ENCODE results near the gene USP48.

The USP48 gene

DNA sequence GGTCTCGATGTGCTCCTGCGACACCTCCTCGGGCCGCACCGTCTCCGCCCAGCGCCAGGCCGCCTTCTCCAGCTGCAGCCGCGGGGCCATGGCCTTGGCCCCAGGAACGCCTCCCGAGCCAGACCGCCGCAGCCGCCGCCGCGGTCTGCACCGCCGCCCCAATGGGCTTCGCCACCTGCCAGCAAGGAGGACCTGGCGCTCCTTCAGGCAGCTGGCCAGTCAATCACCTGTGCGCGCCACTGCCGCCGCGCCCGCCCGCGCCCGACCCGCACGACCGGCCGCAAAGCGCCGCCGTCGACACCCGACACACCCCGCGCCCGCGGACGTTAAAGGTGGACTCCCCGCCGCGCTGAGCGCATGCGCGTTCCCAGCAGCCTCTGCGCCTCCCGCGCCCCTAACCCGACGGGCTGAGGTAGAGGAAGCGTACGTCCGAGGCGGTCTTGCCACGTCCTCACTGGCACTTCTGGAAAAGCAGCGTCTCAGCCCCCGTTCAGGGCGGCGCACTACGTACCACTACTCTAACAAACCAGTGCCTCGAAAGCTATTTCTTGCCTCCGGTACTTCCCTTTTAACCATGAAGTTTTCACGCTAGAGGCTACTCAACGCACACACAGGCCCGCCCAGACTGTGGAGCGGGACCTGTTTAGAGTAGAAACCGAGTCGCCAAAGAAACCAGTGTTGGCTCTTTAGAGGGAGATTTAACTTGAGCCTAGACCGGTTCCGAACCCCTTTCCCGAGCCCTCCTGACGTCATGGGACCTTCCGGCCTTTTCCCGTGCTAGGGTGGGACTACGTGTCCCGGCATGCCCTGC, at the start of gene USP48 (continued):
- TF ChIP-seq GLI2 (tag by site-specific recombination; IDR thresholded peaks at IDR 0.05; ENCODE audit: borderline replicate concordance, low read depth) (no peak), RBAK (tag by site-specific recombination; IDR thresholded peaks at IDR 0.05) (no peak), ZFP69B (tag by site-specific recombination; IDR thresholded peaks at IDR 0.05) (peak; percentile 41), ZNF571 (tag by site-specific recombination; IDR thresholded peaks at IDR 0.05) (no peak), YY1 (tag by site-specific recombination; IDR thresholded peaks at IDR 0.05) (peak; percentile 44), ZNF391 (tag by site-specific recombination; IDR thresholded peaks at IDR 0.05; ENCODE audit: borderline replicate concordance, low read depth) (peak; percentile 90), GLIS2 (tag by site-specific recombination; IDR thresholded peaks at IDR 0.05) (peak; percentile 7; the same call in 1 of the 2 replicates), ZNF777 (tag by site-specific recombination; IDR thresholded peaks at IDR 0.05; ENCODE audit: borderline replicate concordance) (no peak; the same call in 1 of the 2 replicates), ZSCAN30 (tag by site-specific recombination; IDR thresholded peaks at IDR 0.05) (peak; percentile 32; the same call in 1 of the 2 replicates), ZFP37 (tag by site-specific recombination; IDR thresholded peaks at IDR 0.05) (peak; percentile 78; the same call in 1 of the 2 replicates), ZNF223 (tag by site-specific recombination; IDR thresholded peaks at IDR 0.05) (no peak), ZNF621 (tag by site-specific recombination; IDR thresholded peaks at IDR 0.05) (no peak), ZNF791 (tag by site-specific recombination; IDR thresholded peaks at IDR 0.05) (no peak)
- TF ChIP-seq, protein P1, sequence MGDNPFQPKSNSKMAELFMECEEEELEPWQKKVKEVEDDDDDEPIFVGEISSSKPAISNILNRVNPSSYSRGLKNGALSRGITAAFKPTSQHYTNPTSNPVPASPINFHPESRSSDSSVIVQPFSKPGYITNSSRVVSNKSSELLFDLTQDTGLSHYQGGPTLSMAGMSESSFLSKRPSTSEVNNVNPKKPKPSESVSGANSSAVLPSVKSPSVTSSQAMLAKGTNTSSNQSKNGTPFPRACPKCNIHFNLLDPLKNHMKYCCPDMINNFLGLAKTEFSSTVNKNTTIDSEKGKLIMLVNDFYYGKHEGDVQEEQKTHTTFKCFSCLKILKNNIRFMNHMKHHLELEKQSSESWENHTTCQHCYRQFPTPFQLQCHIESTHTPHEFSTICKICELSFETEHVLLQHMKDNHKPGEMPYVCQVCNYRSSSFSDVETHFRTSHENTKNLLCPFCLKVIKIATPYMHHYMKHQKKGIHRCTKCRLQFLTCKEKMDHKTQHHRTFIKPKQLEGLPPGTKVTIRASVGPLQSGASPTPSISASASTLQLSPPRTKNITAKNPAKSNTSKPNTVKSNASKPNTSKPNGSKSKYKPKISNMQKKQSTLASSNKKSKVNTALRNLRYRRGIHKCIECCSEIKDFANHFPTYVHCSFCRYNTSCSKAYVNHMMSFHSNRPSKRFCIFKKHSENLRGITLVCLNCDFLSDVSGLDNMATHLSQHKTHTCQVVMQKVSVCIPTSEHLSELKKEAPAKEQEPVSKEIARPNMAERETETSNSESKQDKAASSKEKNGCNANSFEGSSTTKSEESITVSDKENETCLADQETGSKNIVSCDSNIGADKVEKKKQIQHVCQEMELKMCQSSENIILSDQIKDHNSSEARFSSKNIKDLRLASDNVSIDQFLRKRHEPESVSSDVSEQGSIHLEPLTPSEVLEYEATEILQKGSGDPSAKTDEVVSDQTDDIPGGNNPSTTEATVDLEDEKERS (tag by site-specific recombination; IDR thresholded peaks at IDR 0.05): no peak
- TF ChIP-seq, protein P2, sequence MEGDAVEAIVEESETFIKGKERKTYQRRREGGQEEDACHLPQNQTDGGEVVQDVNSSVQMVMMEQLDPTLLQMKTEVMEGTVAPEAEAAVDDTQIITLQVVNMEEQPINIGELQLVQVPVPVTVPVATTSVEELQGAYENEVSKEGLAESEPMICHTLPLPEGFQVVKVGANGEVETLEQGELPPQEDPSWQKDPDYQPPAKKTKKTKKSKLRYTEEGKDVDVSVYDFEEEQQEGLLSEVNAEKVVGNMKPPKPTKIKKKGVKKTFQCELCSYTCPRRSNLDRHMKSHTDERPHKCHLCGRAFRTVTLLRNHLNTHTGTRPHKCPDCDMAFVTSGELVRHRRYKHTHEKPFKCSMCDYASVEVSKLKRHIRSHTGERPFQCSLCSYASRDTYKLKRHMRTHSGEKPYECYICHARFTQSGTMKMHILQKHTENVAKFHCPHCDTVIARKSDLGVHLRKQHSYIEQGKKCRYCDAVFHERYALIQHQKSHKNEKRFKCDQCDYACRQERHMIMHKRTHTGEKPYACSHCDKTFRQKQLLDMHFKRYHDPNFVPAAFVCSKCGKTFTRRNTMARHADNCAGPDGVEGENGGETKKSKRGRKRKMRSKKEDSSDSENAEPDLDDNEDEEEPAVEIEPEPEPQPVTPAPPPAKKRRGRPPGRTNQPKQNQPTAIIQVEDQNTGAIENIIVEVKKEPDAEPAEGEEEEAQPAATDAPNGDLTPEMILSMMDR (tag by site-specific recombination; IDR thresholded peaks at IDR 0.05): no peak; the same call in 1 of the 2 replicates
- TF ChIP-seq, protein P3, sequence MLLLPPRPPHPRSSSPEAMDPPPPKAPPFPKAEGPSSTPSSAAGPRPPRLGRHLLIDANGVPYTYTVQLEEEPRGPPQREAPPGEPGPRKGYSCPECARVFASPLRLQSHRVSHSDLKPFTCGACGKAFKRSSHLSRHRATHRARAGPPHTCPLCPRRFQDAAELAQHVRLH (tag by site-specific recombination; IDR thresholded peaks at IDR 0.05): peak; percentile 85
- TF ChIP-seq, protein P4, sequence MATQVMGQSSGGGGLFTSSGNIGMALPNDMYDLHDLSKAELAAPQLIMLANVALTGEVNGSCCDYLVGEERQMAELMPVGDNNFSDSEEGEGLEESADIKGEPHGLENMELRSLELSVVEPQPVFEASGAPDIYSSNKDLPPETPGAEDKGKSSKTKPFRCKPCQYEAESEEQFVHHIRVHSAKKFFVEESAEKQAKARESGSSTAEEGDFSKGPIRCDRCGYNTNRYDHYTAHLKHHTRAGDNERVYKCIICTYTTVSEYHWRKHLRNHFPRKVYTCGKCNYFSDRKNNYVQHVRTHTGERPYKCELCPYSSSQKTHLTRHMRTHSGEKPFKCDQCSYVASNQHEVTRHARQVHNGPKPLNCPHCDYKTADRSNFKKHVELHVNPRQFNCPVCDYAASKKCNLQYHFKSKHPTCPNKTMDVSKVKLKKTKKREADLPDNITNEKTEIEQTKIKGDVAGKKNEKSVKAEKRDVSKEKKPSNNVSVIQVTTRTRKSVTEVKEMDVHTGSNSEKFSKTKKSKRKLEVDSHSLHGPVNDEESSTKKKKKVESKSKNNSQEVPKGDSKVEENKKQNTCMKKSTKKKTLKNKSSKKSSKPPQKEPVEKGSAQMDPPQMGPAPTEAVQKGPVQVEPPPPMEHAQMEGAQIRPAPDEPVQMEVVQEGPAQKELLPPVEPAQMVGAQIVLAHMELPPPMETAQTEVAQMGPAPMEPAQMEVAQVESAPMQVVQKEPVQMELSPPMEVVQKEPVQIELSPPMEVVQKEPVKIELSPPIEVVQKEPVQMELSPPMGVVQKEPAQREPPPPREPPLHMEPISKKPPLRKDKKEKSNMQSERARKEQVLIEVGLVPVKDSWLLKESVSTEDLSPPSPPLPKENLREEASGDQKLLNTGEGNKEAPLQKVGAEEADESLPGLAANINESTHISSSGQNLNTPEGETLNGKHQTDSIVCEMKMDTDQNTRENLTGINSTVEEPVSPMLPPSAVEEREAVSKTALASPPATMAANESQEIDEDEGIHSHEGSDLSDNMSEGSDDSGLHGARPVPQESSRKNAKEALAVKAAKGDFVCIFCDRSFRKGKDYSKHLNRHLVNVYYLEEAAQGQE (tag by site-specific recombination; IDR thresholded peaks at IDR 0.05): 0 out of 2 replicates have a peak, but pooled peaks have one; percentile 6

DNA sequence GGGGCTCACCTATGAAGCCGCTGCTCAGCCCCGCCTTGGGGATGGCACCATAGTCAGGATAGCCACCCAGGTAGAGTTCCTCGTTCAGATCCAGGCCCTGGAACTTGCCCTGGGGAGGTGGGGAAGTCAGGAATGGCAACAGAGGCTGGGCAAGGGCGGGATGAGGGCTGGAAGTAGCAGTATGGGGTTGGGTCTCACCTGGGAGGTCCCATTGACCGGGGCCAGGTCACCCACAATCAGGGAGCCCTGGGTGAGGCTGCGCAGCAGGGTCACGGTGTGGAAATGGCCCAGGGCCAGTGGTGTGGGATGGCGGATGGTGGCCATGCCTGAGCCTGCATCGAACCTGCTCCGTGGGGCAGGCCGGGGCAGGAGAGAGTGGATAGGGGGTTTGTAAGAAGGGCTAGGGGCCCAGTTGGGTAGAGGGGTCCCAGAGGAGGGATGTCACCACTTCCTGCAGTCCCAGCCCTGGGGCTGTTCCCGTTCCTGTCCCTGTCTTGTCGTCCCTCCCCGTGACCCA, 48.6 kb upstream of the USP48 start:
- CTCF ChIA-PET: no interaction called here
- H3K4me1 ChIP-seq (ENCODE audit: control insufficient read depth, insufficient read depth, low read length): no peaks in the 10 kb centered on the region
- TF ChIP-seq, protein P5, sequence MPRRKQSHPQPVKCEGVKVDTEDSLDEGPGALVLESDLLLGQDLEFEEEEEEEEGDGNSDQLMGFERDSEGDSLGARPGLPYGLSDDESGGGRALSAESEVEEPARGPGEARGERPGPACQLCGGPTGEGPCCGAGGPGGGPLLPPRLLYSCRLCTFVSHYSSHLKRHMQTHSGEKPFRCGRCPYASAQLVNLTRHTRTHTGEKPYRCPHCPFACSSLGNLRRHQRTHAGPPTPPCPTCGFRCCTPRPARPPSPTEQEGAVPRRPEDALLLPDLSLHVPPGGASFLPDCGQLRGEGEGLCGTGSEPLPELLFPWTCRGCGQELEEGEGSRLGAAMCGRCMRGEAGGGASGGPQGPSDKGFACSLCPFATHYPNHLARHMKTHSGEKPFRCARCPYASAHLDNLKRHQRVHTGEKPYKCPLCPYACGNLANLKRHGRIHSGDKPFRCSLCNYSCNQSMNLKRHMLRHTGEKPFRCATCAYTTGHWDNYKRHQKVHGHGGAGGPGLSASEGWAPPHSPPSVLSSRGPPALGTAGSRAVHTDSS (tag by site-specific recombination; IDR thresholded peaks at IDR 0.05): no peak
- TF ChIP-seq, protein P6, sequence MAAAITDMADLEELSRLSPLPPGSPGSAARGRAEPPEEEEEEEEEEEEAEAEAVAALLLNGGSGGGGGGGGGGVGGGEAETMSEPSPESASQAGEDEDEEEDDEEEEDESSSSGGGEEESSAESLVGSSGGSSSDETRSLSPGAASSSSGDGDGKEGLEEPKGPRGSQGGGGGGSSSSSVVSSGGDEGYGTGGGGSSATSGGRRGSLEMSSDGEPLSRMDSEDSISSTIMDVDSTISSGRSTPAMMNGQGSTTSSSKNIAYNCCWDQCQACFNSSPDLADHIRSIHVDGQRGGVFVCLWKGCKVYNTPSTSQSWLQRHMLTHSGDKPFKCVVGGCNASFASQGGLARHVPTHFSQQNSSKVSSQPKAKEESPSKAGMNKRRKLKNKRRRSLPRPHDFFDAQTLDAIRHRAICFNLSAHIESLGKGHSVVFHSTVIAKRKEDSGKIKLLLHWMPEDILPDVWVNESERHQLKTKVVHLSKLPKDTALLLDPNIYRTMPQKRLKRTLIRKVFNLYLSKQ (tag by site-specific recombination; IDR thresholded peaks at IDR 0.05; ENCODE audit: borderline replicate concordance): no peak
- TF ChIP-seq, protein P7, sequence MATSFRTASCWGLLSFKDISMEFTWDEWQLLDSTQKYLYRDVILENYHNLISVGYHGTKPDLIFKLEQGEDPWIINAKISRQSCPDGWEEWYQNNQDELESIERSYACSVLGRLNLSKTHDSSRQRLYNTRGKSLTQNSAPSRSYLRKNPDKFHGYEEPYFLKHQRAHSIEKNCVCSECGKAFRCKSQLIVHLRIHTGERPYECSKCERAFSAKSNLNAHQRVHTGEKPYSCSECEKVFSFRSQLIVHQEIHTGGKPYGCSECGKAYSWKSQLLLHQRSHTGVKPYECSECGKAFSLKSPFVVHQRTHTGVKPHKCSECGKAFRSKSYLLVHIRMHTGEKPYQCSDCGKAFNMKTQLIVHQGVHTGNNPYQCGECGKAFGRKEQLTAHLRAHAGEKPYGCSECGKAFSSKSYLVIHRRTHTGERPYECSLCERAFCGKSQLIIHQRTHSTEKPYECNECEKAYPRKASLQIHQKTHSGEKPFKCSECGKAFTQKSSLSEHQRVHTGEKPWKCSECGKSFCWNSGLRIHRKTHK (tag by site-specific recombination; IDR thresholded peaks at IDR 0.05): no peak

More for the DNA sequence above, 48.6 kb upstream of the USP48 start:
- POLR2A ChIA-PET: no interaction called here
- H3K36me3 ChIP-seq (ENCODE audit: control insufficient read depth in 2 of 2, insufficient read depth in 1 of 2, low read length in 2 of 2): peaks cover 0 to 76% of the 10 kb centered on the region in 2 experiments; a peak in 1 of 3 replicates
- no peak overlapping the region for H3K4me3 ChIP-seq (ENCODE audit: low read depth, low read length)
- H3K27ac ChIP-seq (ENCODE audit: extremely low read depth, low read depth, low read length): no peak overlapping the region
- H3K9me3 ChIP-seq (ENCODE audit: control insufficient read depth, insufficient read depth, low read depth, low read length): no peaks in the 10 kb centered on the region
